ENCODE results near the gene RAD51B. TPM values are rescaled to one million over a fixed set of nuclear protein-coding genes. Genes with fewer than 3 reads are reported as not detected.

Gene RAD51B
- total RNA-seq, 4 donors from 2014 or later: 12.6 to 26.4 (median 16.7) TPM

DNA sequence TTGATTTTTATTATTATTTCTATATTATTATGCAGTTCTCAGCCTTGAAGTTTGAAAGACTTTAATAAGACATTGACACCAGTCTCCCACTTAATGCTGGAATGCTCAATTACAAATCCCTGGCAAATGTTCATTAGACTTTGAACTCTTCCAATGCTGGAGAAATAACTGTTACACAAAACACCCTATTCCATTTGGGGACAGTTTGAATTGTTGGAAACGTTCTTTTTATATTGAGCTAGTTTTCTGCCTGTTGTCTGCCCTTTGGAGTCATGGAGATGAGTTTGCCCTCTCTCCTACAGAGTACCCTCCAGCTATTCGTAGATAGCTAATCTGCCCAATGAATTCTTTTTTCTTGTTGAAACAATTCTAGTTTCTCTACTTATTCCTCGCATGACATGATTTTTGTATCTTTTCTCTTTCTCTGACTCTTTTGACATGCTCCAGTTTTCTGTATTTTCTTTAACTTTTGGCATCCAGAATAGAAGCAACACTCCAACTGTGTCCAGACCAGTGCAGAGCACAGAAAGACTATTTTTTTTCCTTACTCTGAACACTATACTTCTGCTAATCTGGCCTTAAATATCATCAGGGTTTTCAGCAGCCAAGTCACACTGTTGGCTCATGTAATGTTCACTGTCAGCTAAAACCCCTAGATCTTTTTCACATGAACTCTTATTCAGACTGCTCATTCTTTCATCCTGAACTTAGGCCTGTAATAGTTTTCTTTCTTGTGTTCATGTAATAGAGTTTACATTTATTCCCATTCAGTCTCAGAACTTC lies 379.3 kb downstream of the RAD51B start:
- WGBS, 2 donors: 36 to 55% methylated on average over 3 of the region's 3 CpGs
- peak overlapping the region in 2 of 4 donors; percentile 58 to 71 for H3K27ac ChIP-seq
- H3K27me3 ChIP-seq: no peaks in the 10 kb centered on the region
- peaks cover 0 to 21% (median 8%) of the 10 kb centered on the region in 4 donors for H3K4me1 ChIP-seq
- no peaks in the 10 kb centered on the region for H3K9me3 ChIP-seq
- H3K36me3 ChIP-seq: no peaks in the 10 kb centered on the region
- no peak for DNase-seq (ENCODE audit: low spot score in 2 of 2)
- no peak overlapping the region for H3K4me3 ChIP-seq
- TF ChIP-seq, protein P1, sequence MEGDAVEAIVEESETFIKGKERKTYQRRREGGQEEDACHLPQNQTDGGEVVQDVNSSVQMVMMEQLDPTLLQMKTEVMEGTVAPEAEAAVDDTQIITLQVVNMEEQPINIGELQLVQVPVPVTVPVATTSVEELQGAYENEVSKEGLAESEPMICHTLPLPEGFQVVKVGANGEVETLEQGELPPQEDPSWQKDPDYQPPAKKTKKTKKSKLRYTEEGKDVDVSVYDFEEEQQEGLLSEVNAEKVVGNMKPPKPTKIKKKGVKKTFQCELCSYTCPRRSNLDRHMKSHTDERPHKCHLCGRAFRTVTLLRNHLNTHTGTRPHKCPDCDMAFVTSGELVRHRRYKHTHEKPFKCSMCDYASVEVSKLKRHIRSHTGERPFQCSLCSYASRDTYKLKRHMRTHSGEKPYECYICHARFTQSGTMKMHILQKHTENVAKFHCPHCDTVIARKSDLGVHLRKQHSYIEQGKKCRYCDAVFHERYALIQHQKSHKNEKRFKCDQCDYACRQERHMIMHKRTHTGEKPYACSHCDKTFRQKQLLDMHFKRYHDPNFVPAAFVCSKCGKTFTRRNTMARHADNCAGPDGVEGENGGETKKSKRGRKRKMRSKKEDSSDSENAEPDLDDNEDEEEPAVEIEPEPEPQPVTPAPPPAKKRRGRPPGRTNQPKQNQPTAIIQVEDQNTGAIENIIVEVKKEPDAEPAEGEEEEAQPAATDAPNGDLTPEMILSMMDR (IDR thresholded peaks at IDR 0.05): no peak
- no peak for TF ChIP-seq EP300 (IDR thresholded peaks at IDR 0.05)
- no peak for TF ChIP-seq POLR2A (IDR thresholded peaks at IDR 0.05)

DNA sequence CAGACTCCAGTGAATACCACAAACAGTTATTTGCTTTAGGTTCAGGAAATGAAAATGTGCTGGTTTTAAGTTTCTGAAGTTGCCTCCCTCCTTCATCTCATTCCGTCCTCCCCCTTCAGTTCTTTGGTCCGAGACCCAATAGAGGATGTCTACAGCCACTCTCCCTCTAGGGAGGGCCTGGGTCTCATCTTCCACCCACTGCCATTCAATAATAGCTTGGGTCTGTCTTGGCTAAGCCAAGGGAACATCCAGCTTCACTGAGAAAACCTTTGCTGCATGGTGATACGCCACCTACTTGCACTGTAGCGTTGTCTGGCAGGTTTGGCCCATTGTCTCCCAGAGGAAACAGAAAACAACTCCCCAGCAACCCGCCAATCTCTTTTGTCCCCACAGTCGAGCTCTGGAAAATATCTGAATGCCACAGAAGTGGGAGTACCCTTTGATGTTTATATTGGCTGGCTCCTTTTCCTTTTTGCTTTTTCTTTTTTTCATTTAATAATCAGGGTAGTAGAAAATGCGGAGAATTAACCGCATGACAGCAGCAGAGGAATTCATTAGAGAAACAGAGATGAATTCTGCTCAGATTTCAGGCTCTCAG lies 380.1 kb downstream of the RAD51B start:
- no peaks in the 10 kb centered on the region for H3K27me3 ChIP-seq
- no peaks in the 10 kb centered on the region for H3K9me3 ChIP-seq
- H3K27ac ChIP-seq: peak overlapping the region in 3 of 4 donors; percentile 40 to 71 (median 58)
- H3K4me3 ChIP-seq: peak overlapping the region in 1 of 4 donors; percentile 3
- no peaks in the 10 kb centered on the region for H3K36me3 ChIP-seq
- 25 to 35% methylated on average over 8 of the region's 8 CpGs for WGBS, 2 donors
- peaks cover 0 to 21% (median 8%) of the 10 kb centered on the region in 4 donors for H3K4me1 ChIP-seq
- TF ChIP-seq POLR2A (IDR thresholded peaks at IDR 0.05) (no peak), EP300 (IDR thresholded peaks at IDR 0.05) (peak in 1 of 2 donors; percentile 15)
- DNase-seq (ENCODE audit: low spot score in 2 of 2): no peak

DNA sequence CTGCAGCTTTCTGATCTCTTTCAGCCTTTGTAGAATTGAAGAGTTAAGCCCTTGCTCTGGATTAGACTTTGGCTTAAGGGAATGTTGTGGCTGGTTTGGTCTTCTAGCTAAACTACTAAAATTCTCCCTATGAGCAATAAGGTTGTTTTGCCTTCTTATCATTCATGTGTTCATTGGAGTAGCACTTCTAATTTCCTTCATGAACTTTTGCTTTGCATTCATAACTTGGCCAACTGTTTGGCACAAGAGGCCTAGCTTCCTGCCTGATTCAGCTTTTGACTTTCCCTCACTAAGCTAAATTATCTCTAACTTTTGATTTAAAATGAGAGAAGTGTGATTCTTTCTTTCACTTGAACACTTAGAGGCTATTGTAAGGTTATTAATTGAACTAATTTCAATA lies 384.3 kb downstream of the RAD51B start:
- no peaks in the 10 kb centered on the region for H3K27me3 ChIP-seq
- H3K4me1 ChIP-seq: peaks cover 0 to 27% (median 17%) of the 10 kb centered on the region in 4 donors
- H3K9me3 ChIP-seq: no peaks in the 10 kb centered on the region
- no peak for DNase-seq (ENCODE audit: low spot score in 2 of 2)
- no peak overlapping the region for H3K4me3 ChIP-seq
- H3K27ac ChIP-seq: no peak overlapping the region
- no peaks in the 10 kb centered on the region for H3K36me3 ChIP-seq
- TF ChIP-seq POLR2A (IDR thresholded peaks at IDR 0.05): no peak
- TF ChIP-seq, protein P1 (IDR thresholded peaks at IDR 0.05): no peak
- TF ChIP-seq EP300 (IDR thresholded peaks at IDR 0.05): no peak

DNA sequence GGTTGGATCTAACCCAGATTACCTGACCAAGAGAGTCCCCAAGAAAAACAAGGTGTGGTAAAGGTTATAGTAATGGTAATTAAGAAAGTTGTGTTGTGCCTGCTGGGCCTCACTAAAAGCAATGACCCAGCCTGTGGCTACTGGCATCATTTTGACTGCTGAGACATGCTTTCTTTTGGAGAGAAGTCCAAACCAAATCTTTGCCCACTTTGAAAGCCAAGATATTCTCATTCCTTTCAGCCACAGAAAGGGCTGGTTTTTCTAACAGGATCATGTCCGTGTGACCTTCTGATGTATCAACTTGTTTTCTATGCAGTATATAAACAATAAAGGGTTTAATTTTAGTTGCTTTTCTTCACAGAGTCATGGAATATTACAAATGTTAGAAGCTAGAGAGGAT lies 388.6 kb downstream of the RAD51B start:
- TF ChIP-seq EP300 (IDR thresholded peaks at IDR 0.05): no peak
- DNase-seq (ENCODE audit: low spot score in 2 of 2): no peak
- no peaks in the 10 kb centered on the region for H3K36me3 ChIP-seq
- H3K4me1 ChIP-seq: peaks cover 0 to 49% (median 26%) of the 10 kb centered on the region in 4 donors
- 36 to 44% methylated on average over 1 of the region's 1 CpG for WGBS, 2 donors
- H3K9me3 ChIP-seq: no peaks in the 10 kb centered on the region
- H3K4me3 ChIP-seq: no peak overlapping the region
- peak overlapping the region in 2 of 4 donors; percentile 38 to 80 for H3K27ac ChIP-seq
- no peaks in the 10 kb centered on the region for H3K27me3 ChIP-seq

DNA sequence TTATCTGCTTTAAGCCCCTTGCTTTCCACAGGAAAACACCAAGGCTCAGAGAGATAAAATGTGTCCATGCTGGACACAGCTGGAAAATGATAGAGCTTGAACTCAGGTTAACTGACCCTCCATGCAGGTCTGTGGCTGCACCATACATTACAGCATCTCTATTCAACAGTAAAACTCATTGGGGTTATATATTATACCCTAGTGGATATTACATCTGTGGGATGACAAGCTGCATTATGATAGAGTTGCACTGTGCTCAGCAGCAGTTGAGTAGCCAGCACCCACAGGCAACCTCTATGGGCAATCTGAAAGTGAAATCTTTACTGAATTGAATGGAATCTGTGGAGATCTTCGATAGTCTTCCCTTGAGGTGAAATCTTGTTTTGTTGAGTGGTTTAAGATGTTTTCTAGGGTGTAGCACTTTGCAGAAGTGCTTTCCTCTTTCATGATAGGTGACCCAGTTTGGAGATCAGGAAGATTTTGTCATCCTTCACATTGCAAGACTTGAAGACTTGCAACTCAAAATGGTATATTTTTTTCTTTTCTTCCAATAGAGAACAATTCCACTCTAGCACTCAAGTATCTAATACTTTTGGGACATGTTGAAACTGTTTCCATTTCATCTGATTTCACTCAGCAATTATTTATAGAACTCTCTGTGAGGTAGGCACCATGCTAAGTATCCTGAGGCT lies 389.2 kb downstream of the RAD51B start:
- 88 to 90% methylated on average over 1 of the region's 1 CpG for WGBS, 2 donors
- Histone ChIP-seq H3K36me3 (no peaks in the 10 kb centered on the region), H3K27ac (peak overlapping the region in 2 of 4 donors; percentile 47 to 80), H3K4me3 (no peak overlapping the region), H3K27me3 (no peaks in the 10 kb centered on the region), H3K4me1 (peaks cover 0 to 49% (median 26%) of the 10 kb centered on the region in 4 donors), H3K9me3 (no peaks in the 10 kb centered on the region)
- no peak for TF ChIP-seq EP300 (IDR thresholded peaks at IDR 0.05)
- TF ChIP-seq POLR2A (IDR thresholded peaks at IDR 0.05): no peak
- DNase-seq (ENCODE audit: low spot score in 2 of 2): no peak

DNA sequence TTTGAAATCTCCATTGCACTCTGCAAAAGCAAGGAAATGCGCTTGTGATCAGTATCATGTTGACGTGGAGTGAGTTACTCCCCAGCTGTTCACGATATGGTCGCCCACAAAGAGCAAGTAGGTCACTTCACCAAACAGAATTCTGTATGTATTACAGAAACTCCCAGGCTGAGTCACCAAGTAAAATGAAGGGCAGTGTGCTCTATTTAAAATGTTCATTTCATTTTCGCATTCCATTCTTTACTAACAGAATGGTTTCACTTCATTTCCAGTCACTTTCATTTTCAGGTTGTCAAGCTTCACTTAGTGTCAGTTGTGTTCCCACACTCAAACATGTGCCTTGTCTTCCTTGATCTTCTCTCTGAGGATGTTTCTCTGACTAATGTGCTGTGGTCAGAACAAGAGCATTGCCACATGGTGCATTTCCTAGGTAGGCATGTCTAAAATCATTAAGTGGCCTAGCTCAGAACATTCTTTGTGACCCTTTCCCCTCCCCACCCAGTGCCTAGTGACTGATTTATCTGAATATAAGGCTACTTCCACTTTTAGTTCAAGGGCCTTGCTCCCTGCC lies 391.2 kb downstream of the RAD51B start:
- whole genome bisulfite sequencing, 2 donors: 20 to 23% methylated on average over 5 of the region's 5 CpGs
- Histone ChIP-seq H3K27ac (peak overlapping the region in 3 of 4 donors; percentile 62 to 80 (median 66)), H3K4me1 (peaks cover 0 to 69% (median 31%) of the 10 kb centered on the region in 4 donors), H3K4me3 (peak overlapping the region in 3 of 4 donors; percentile 15 to 34 (median 25)), H3K9me3 (no peaks in the 10 kb centered on the region), H3K27me3 (no peaks in the 10 kb centered on the region), H3K36me3 (no peaks in the 10 kb centered on the region)
- DNase-seq (ENCODE audit: low spot score in 2 of 2): no peak
- TF ChIP-seq, protein P1 (IDR thresholded peaks at IDR 0.05): no peak
- TF ChIP-seq EP300 (IDR thresholded peaks at IDR 0.05) (peak in 1 of 2 donors; percentile 61), POLR2A (IDR thresholded peaks at IDR 0.05) (no peak)

All from tibial nerve (tissue), 4 donors.